GM18868 (cell line): ENCODE measurements around the gene RNU6-1.

Experiments used
- ATAC-seq: cut with Tn5 transposase; IDR thresholded peaks from one replicate; pipeline ENCODE4 v1.9.1; 2021; ENCODE audit warnings: mild to moderate bottlenecking, moderate library complexity; ENCODE audit not compliant: unreplicated experiment

RNU6-1 gene

DNA sequence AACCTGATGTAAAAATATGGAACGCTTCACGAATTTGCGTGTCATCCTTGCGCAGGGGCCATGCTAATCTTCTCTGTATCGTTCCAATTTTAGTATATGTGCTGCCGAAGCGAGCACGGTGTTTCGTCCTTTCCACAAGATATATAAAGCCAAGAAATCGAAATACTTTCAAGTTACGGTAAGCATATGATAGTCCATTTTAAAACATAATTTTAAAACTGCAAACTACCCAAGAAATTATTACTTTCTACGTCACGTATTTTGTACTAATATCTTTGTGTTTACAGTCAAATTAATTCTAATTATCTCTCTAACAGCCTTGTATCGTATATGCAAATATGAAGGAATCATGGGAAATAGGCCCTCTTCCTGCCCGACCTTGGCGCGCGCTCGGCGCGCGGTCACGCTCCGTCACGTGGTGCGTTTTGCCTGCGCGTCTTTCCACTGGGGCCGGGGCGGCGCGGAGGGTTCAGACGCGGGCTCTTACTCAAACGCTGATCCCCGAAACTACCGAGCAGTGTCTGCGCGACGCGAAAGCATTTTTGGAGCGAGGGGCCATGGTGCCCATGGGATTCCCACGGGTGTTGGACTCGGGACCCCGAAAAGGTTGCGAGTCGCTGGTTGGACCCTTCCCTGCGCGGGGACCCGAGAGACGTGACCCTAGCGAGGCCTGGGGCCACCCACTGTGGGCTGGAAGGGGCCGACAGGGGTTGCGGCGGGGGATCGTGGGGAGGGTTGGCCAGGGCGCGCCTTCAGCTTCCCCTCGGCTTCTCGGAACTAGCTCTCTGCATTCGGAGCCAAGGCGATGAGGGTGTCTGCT, at the start of gene RNU6-1:
RNU6-1 (minus strand) TSS at position 117 of the 820 bp plus-strand sequence.
- ATAC-seq = peak; percentile 81

DNA sequence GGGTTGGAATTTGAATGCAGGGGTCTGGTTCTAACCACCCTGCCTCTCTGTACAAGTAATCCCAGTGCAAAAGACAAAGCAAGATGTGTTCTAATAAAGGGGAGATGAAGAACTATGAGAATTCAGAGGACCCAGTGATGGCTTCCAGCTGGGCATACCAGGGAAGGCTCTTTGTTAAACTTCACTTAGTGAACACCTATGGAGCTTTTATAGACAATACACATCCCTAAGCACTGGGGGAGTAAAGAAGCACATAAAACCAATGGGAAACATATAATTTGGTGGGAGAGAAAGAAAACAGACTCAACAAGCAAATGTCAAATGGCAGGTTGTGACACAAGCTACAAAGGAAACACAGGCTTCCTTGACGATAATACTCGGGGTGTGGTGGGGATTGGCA, 47.9 kb upstream of the RNU6-1 start:
- ATAC-seq = no peak

DNA sequence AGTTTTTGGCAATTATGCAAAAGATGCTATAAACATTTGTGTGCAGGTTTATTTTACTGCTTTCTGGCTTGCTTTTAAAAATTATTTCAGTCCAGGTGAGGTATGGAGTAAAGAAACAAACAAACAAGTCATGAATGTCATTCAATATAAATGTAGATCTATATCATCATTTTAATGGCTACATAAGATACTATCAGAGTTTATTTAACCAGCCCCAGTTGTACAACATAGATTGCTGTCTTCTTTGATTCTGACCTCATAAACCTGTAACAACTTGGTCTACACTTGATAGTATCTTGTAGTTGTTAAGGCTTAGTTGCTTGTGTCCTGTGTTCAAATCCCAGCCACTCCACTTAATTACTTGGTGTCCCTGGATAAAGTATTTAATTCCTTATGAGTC, 46.0 kb upstream of the RNU6-1 start:
- no peak for ATAC-seq

DNA sequence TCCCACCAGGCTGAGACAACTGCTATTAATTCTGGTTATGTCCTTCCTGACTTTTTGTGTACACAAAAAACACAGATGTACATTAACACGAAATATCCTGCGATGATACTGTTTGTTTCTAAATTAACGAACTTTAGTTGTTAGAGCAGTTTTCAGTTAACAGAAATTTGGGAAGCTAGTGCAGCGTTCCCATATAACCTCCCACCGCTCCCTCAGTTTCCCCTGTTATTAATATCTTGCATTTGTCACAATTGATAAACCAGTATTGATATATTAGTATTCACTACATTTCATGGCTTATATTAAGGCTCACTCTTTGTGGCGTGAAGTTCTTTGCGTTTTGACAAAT, 45.3 kb upstream of the RNU6-1 start:
- ATAC-seq = no peak

DNA sequence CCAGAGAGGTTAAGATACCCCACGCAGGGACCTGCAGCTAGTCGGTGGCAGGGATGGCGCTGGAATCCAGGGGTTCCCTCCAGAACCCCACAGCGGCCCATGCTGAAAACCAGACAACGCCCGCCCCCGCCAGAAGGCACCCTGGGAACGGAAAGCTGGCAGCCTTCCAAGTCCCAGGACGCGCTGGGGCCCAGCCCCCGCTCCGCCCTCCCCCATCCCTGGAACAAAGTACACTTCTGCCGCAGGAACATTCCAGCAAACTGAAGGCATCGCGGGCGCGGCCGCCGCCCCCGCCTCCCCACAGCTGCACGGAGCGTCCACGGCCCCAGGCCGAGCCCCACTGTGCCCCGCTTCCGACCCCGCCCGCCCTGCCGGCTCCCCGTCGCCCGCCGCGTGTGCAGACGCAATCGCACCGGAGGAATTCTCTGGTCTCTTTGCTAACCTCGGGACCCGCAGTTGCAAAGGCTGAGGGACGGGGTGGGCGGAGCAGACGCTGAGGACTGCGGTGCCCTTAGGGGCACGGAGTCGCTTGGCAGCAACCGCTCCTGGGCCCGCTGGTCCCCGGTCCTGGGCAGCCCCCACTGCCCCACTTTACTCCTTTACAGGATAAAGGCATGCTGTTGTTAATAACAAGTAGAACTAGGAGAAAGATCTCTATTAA, 44.8 kb upstream of the RNU6-1 start:
- ATAC-seq = no peak

GRCh38 chr15:67884009-67884408, 44.2 kb upstream of the RNU6-1 start:
- ATAC-seq = no peak

DNA sequence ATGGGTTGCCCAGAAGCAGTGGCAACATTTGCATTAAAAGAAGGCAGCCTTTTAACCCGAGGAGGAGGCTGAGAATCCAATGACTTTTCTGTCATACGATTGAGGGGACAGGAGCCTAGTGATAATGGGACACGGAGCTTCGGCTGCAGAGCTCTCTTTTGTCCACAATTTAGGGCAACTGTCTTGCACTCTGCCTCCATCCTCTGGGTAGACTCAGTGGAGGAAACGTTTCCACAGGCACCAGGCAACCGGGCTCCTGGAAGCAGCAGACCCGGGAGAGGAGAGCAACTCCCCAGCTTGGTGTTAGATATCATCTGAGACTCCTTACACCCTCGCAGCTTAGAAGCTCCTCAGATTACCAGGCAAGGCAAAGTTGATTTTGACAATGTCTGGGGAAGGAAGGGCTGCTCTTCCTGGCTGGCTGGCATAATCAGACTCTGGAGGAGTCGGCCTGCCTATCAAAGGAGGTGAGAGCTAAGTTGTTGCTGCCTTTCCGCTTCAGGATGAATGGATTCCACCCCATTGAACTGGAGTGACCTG, 43.5 kb upstream of the RNU6-1 start:
- no peak for ATAC-seq

DNA sequence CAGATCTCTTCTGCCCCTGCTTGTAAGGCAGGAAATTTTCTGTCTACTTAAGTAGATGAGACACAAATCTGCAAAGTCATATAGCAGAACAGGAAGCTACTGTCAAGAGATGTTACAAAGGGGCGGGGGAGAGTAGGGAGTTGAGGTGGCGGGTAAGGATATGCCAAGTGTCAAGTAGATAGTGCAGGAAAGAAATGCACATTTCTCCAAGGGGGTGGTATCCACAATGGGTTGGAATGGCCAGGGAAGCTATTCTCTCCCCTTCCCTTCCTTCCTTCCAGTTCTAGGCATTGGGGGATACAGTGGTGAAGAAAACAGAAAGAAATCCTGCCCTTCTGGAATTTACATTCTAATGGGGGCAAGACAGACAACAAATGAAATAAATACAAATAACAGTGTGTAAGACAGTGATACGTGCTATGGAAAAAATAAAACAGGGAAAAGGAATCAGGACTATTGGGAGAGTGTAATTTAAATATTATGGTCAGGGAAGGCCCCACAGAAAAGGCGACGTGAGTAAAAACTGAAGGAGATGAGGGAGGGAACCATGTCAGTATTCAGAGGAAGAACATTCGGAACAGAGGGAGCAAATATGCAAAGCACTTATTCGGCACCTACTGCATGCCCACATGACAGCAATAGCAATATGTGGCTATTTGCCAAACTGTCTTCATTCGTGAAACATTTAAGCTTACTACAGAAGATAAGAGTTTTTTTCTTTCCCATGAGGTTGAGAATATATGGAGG, 42.8 kb upstream of the RNU6-1 start:
- ATAC-seq = no peak

GRCh38 chr15:67880651-67881182, 40.9 kb upstream of the RNU6-1 start:
- no peak for ATAC-seq

GRCh38 chr15:67879440-67880129, 39.7 kb upstream of the RNU6-1 start:
- no peak for ATAC-seq

DNA sequence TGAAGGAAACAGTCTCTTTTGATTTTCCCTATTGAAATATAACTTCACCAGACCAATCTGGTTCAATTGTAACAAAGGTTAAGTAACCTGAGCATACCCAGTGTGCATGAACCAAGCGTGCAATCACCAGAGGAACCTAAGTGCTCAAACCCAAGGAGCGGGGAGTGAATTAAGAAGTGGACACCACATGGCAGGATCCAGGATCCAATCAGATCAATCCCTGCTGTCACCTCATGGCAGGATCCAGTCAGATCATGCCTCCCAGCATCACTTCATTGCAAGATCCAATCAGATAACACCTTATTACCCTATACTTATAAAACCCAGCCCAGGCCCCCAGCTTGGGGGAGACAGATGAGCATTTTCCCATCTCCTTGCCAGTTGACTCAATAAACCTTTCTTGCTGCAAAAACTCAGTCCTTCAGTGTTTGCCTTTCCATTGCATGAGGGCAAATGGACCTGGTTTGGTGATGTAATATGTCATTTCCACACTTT, 38.9 kb upstream of the RNU6-1 start:
- no peak for ATAC-seq

DNA sequence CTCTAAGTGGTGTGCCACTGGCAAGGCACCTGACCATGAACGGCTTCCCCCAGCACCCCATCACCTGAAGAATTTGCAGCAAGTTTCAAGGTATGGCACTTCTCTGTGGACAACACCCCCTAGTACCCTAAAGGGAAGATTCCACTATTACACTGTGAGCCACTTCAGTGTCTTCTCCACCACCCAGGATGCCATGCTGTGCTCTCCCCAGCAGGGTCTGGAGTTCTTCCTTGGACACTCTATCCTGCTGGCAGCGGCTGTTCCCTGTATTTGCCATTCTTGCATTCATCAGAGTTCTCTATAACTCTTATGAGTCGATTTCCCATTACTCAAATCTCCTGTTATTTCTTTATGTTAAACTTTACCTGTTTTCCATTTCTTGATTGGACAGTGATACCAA, 33.9 kb upstream of the RNU6-1 start:
- no peak for ATAC-seq

DNA sequence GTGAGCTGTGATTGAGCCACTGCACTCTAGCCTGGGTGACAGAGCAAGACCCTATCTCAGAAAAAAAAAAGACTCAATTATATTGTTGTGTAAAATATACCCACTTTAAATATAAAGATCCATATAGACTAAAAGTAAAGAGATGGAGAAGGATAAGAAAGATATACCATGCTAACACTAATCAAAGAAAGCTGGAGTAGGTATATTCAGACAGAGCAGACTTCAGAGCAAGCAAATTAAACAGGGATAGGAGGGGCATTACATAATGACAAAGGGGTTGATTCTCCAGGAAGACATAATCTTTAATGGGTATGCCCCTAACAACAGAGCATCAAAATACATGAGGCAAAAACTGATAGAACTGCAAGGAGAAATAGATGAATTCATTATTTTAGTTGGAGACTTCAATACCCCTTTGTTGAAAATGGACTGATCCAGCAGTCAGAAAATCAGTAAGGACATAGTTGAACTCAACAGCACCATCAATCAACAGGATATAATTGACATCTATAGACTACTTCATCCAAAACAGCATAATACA, 31.1 kb upstream of the RNU6-1 start:
- ATAC-seq = no peak

DNA sequence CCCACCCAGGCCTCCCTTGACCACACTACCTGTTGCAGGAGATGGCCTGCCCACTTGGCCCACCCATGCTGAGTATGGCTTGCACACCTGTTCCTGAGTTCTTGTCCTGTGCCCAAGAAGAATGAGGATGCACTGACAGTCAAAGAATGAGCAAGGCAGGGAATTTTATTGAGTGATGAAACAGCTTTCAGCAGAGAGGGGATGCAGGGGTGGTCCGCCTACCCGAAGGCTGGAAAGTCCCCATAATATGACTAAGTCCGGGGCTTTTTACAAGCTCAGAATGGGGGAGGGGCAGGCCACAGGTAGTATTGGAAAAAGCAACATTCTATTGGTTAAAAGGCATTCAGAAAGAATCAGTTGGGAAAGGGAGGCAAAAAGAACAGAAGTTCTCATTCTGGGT, 29.9 kb upstream of the RNU6-1 start:
- ATAC-seq = no peak

DNA sequence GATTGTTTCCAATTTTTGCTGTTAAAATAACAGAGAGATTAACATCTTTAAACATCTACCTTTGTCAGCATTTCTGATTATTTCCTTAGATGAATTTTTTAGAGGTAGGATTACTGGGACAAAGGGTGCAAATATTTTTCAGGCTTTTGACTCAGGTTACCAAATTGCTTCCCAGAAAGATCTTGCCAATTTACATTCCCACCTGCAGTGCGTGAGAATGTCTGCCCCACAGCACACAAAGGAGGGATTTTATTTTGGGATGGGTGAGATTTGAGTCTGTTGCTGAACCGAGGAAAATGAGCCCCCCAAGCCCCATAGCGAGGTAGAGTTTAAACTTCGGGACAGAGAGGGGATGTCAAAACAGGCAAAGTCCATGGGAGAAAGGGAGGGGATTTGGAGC, 25.9 kb upstream of the RNU6-1 start:
- no peak for ATAC-seq

- ATAC-seq = no peak
Measured at GRCh38 chr15:67865331-67865730, 25.5 kb upstream of the RNU6-1 start.

DNA sequence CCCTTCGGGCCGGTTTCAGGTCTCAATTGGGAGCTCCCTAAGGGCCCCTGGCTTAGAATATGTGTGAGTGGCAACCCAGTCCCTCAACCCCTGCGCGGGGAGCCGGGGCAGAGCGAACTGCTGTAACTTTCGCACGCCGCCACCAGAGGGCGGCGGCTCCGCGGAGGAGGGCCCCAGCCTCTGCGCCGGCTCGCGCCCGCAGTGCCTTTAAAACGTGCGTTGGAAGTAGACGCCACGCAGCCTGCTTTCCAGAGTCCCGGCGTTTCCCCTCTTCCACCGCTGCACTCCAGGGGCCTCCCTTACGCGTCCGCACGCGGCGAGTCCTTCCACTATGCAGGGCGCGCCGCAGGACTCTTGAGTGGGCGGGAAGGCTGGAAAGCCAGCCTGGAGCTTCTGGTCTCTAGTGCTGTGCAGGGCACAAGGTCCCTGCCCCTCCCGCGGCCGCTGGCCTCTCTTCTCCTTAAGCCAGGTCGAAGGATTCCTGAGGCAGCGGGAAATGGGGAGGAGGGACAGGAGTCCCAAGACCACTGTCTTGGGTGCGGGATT, 23.7 kb upstream of the RNU6-1 start:
- peak; percentile 75 for ATAC-seq

DNA sequence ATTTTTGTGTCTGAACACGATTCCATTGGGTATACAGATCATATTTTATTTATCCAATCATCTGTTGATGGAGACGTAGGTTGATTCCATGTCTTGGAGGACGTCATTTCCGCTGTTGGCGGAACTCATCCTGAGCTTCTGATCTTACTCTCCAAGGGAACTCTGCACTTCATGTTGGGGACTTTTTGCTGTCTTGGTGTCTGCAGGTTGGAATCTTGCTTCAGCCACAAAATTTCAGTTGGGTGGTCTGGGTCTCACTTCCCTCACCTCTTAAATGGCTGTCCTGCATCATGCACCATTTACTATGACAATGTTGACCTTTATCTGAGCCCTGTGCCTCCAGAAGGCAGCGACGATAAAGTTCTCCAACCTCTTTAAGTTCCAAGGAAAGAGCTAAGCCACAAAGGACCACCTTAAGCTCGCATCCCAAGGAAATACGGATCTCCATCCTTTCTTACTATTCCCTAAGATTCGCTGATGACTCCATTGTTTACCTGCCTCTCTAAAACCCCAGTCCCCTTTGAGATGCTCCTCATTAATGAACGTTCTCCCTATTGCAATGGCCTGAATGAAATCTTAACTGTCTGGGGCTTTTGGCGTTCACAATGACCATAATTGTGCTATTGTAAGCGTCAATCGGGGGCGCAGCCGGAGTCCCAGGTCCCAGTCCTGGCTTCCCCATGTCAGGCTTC, 23.1 kb upstream of the RNU6-1 start:
- peak; percentile 30 for ATAC-seq

GRCh38 chr15:67861983-67862382, 22.1 kb upstream of the RNU6-1 start:
- no peak for ATAC-seq
